ENCODE data around the gene MRPS12. TPM values are rescaled to one million over a fixed set of nuclear protein-coding genes. Genes with fewer than 3 reads are reported as not detected.

Gene MRPS12
- total RNA-seq, 1 donor: 24.6 TPM

DNA sequence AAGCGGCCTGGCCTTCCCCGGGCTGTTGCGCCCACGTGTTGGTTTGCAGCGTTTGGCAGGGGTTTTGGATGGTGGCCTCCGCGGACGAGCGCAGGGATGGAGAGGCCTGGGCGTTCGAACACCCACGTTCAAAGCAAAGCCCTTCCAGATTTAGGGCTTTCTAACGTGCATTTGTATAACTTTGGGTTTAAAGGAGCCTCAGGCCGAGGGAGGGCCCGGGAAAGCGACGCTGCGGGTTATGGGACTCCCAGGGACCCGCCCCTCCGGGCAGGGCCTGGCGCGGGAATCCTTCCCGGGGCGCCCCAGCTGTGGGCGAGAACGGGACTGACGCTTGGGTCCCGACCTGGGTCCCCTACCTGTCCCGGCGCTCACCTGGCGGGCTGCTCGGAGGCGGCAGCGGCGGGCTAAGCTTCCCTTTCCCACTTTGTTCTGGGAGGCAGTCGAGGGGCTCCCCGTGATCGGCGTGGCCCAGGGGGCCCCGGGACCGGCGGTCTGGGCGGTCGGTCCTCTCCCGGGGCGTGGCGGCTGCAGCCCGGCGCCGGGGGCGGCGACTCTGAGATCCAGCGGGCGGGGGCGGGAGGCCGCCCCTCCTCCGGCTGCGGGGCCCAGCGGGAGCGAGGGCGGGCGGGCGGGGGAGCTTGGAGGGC, 44.6 kb downstream of the MRPS12 start, which contains the start of gene FBXO17:
Gene FBXO17 (minus strand): TSS at position 529 of the 647 bp plus-strand sequence. CDS start 25,423 bp downstream, outside the sequence.
- H3K4me3 ChIP-seq (ENCODE audit: low read depth, low read length): peak within 1 kb of the TSS; percentile 70
- TF ChIP-seq, protein P1, sequence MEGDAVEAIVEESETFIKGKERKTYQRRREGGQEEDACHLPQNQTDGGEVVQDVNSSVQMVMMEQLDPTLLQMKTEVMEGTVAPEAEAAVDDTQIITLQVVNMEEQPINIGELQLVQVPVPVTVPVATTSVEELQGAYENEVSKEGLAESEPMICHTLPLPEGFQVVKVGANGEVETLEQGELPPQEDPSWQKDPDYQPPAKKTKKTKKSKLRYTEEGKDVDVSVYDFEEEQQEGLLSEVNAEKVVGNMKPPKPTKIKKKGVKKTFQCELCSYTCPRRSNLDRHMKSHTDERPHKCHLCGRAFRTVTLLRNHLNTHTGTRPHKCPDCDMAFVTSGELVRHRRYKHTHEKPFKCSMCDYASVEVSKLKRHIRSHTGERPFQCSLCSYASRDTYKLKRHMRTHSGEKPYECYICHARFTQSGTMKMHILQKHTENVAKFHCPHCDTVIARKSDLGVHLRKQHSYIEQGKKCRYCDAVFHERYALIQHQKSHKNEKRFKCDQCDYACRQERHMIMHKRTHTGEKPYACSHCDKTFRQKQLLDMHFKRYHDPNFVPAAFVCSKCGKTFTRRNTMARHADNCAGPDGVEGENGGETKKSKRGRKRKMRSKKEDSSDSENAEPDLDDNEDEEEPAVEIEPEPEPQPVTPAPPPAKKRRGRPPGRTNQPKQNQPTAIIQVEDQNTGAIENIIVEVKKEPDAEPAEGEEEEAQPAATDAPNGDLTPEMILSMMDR (IDR thresholded peaks at IDR 0.05; ENCODE audit: insufficient read depth, low read depth, low read length): no peak
- DNase-seq (ENCODE audit: low read depth): peak; percentile 64

DNA sequence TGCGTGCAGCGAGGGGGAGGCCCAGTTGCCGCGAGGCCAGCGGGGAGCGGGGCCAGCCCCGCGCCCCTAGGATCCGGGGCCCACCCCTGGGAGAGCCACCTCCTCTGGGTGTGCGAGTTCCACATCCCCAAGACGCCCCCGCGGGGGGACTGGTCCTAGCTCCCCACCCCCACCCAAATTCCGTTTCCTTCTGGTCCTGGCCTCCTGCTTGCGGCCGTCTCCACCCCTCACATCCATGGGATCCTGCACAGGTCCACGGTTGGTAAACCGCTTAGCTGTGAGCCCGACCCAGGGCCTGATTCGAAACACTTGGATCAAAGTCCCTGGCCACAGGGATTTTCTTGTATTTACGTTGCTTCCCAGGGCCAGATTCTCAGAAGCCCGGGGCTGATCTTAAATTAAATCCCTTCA, 45.1 kb downstream of the MRPS12 start:
- peak overlapping the region; percentile 64 for H3K4me3 ChIP-seq (ENCODE audit: low read depth, low read length)
- DNase-seq (ENCODE audit: low read depth): peak; percentile 50
- TF ChIP-seq, protein P1 (IDR thresholded peaks at IDR 0.05; ENCODE audit: insufficient read depth, low read depth, low read length): no peak

DNA sequence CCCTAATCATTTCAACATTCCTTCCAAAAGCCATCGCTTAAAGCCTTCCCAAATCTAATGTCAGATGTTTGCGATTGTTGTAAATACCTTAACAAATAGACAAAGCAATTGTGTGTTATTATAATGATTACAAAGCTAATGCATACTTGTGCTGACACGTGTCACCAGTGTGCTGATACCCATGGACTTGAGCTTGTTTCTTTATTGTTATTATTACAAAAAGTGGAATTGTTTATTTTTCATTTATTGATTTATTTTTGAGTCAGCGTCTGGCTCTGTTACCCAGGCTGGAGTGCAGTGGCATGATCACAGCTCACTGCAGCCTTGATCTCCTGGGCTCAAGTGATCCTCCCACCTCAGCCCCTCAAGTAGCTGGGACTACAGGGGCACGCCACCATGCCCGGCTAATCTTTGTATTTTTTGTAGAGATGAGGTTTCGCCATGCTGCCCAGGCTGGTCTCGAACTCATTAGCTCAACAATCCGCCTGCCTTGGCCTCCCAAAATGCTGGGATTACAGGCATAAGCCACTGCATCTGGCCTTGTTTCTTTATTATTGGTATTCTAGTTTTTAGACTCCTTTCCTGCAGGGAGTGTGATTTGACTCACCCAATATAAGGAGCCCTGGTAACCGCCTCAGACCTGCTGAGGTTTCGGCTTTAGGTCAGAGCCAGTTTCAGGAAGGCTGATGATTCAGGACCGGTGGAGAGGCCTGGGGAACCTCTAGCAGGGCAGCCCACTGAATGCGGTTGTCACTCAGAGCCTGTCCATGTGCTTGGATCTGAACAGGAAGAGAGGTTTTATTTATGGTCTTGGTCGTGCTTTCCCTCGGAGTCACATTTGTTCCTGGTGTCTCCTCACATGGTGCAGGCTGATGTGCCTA, 46.9 kb downstream of the MRPS12 start:
- TF ChIP-seq, protein P1 (IDR thresholded peaks at IDR 0.05; ENCODE audit: insufficient read depth, low read depth, low read length): no peak
- DNase-seq (ENCODE audit: low read depth): no peak
- no peak overlapping the region for H3K4me3 ChIP-seq (ENCODE audit: low read depth, low read length)

DNA sequence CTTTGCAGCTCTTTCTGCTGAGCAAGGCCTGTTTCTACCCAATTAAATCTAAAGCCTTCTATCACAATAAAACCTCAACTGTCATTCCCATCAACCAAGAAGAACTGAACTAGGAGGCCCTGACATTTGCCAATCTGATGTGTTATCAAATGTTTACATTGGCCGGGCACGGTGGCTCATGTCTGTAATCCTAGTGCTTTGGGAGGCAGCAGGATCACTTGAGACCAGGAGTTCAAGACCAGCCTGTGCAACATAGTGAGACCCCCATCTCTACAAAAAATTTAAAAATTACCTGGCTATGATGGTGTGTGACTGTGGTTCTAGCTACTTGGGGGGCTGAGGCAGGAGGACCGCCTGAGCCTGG, 47.6 kb downstream of the MRPS12 start:
- no peak for DNase-seq (ENCODE audit: low read depth)
- TF ChIP-seq, protein P1 (IDR thresholded peaks at IDR 0.05; ENCODE audit: insufficient read depth, low read depth, low read length): no peak

DNA sequence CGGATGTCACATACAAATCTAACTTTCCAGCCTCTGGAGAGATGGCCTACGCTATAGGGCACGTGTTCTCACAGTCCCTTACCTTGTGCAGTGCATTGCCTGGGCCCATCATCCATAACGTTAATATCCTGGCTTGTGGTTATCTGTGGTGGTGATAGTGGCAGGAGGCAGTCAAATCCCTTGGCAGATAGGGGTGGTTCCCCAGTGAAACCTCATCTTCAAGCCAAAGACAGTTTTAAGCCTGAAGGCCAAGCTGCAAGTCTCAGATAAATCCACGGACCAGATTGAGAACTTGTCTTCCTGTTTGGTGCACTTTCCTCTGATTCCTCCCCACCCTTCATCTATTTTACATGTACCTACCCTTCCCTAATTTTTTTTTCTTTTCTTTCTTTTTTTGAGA, 49.1 kb downstream of the MRPS12 start:
- DNase-seq (ENCODE audit: low read depth): no peak
- TF ChIP-seq, protein P1 (IDR thresholded peaks at IDR 0.05; ENCODE audit: insufficient read depth, low read depth, low read length): no peak
- H3K4me3 ChIP-seq (ENCODE audit: low read depth, low read length): no peak overlapping the region

More for the DNA sequence above, 47.6 kb downstream of the MRPS12 start:
- H3K4me3 ChIP-seq (ENCODE audit: low read depth, low read length): no peak overlapping the region

DNA sequence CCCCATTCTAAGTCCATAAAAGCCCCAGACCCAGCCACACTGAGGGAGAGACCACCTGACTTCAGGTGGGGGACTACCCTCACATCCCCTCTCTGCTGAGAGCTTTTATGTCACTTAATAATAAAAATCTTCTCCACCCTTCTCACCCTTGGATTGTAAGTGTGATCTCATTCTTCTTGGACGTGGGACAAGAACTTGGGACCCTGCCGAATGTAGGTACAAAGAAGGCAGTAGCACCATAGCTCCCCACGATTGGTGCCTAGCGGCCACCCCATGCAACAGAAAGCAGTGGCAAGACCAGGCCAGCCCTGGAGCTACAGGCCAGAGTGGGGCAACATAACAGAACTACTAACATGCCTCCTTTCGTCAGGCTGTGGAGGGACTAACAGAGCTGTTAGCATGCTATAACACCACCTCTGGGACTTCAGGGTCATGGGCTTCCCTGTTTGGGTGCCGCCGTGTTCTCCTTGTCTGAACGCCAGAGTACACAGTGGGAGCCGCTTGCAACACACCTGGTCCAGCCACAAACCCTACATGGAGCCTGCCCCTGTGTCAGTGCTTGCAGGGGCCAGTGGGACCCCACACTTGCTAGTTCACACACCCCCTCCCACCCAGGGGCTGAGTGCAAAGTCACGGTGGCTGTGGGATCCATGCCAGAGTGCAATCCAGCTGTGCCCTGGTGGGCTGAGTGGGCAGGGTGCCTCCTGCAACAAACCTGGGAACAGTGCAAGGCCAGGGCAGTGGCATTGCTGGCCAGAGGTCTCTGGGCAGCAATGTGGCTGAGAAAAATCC, 50.0 kb downstream of the MRPS12 start:
- TF ChIP-seq, protein P1 (IDR thresholded peaks at IDR 0.05; ENCODE audit: insufficient read depth, low read depth, low read length): no peak
- DNase-seq (ENCODE audit: low read depth): no peak

More for the DNA sequence above, 50.0 kb downstream of the MRPS12 start:
- no peak overlapping the region for H3K4me3 ChIP-seq (ENCODE audit: low read depth, low read length)
